ENCODE results near the gene CHD2. TPM values are rescaled to one million over a fixed set of nuclear protein-coding genes. Genes with fewer than 3 reads are reported as not detected.

CHD2 gene
- total and polyA plus RNA-seq, 2 donors (not counting 3 experiments of a cell fraction or from before 2014, with no cell fraction given): 53.8 to 97.9 TPM

- no peak overlapping the region for H3K4me2 ChIP-seq (ENCODE audit: insufficient read depth, low read length)
- BruUV-seq (replicated peaks): no TSS peak
- H3K9me1 ChIP-seq (replicated peaks; ENCODE audit: control insufficient read depth, extremely low read depth, insufficient read depth, low read length): no peaks in the 10 kb centered on the region
- no peaks in the 10 kb centered on the region for H3K79me2 ChIP-seq (ENCODE audit: control insufficient read depth, insufficient read depth, low read length)
- no peak for DNase-seq (ENCODE audit: low read depth, low spot score)
- POLR2A ChIA-PET: no interaction called here
- intact Hi-C loops (cut with micrococcal nuclease): no loop called here
- no peak overlapping the region for H3K27ac ChIP-seq (ENCODE audit: insufficient read depth, low read depth, low read length)
- H4K20me1 ChIP-seq (replicated peaks; ENCODE audit: control insufficient read depth, extremely low read depth, insufficient read depth, low read length): no peaks in the 10 kb centered on the region
- H3K4me1 ChIP-seq (ENCODE audit: control insufficient read depth, extremely low read depth, insufficient read depth, low read length): no peaks in the 10 kb centered on the region
- no peaks in the 10 kb centered on the region for H3K36me3 ChIP-seq (ENCODE audit: control insufficient read depth in 2 of 2, extremely low read depth in 1 of 2, insufficient read depth in 2 of 2, low read length in 2 of 2)
- no peak overlapping the region for H3K4me3 ChIP-seq (replicated peaks in 1 of 3; ENCODE audit: insufficient read depth in 1 of 3, low read depth in 1 of 3, low read length in 3 of 3)
- dilution Hi-C loops (cut with MboI; ENCODE audit: extremely low pct_ligation_motif_present, low sequenced_read_pairs): no loop called here
- TF ChIP-seq FOS (IDR thresholded peaks at IDR 0.05; ENCODE audit: borderline replicate concordance, insufficient read depth, low read length) (no peak), JUN (IDR thresholded peaks at IDR 0.05; ENCODE audit: borderline replicate concordance, insufficient read depth, insufficient read length, low read depth) (no peak), MYC (IDR thresholded peaks at IDR 0.05; ENCODE audit: low read depth, low read length) (no peak), POLR2AphosphoS5 (IDR thresholded peaks at IDR 0.05; ENCODE audit: insufficient read depth, low read depth, low read length) (no peak), EZH2 (IDR thresholded peaks at IDR 0.05; ENCODE audit: borderline replicate concordance, low read depth, low read length, severe bottlenecking) (no peak), CTCF (IDR thresholded peaks at IDR 0.05; ENCODE audit: extremely low read depth in 1 of 2, insufficient read depth in 1 of 2, low read depth in 1 of 2, low read length in 2 of 2) (no peak), MAX (IDR thresholded peaks at IDR 0.05; ENCODE audit: insufficient read depth, insufficient read length) (no peak), GATA2 (IDR thresholded peaks at IDR 0.05; ENCODE audit: insufficient read depth, insufficient read length, low read depth, low read length) (no peak), POLR2A (IDR thresholded peaks at IDR 0.05; ENCODE audit: low read depth, low read length) (no peak)
- H3K27me3 ChIP-seq (ENCODE audit: control insufficient read depth in 2 of 2, insufficient read depth in 2 of 2, low read length in 2 of 2): no peaks in the 10 kb centered on the region
- no peaks in the 10 kb centered on the region for H3K9me3 ChIP-seq (replicated peaks; ENCODE audit: control insufficient read depth, insufficient read depth, low read length)
- H3K9ac ChIP-seq (replicated peaks; ENCODE audit: extremely low read depth, insufficient read depth, low read length): no peak overlapping the region
- CTCF ChIA-PET: interaction anchor here (1.1 kb wide), 1 partner anchor 15 kb away, joined by 5 read pairs; no protein-coding TSS in a partner anchor
- FAIRE-seq: no peak
- no peak overlapping the region for H2AFZ ChIP-seq (ENCODE audit: low read depth, low read length)
Observed at GRCh38 chr15:93045191-93045785, 145.2 kb downstream of the CHD2 start.
